BLaER1 (cell line): ENCODE measurements around the gene FCSK.
A peak's percentile ranks its signal among the peaks of the same experiment; 100 is the strongest.

Source experiments
- H3K27ac ChIP-seq: shearing (Covaris generic); formaldehyde crosslinking; 2 replicates; pipeline ENCODE4 v1.8.1; 2022
- H3K27me3 ChIP-seq: shearing (Covaris generic); formaldehyde crosslinking; 2 replicates; pipeline ENCODE4 v1.8.1; 2022
- H3K36me3 ChIP-seq: shearing (Covaris generic); formaldehyde crosslinking; 2 replicates; pipeline ENCODE4 v1.8.1; 2022
- H3K4me1 ChIP-seq: shearing (Covaris generic); formaldehyde crosslinking; 2 replicates; pipeline ENCODE4 v1.8.1; 2022
- H3K4me2 ChIP-seq: shearing (Covaris generic); formaldehyde crosslinking; 2 replicates; pipeline ENCODE4 v1.8.1; 2022
- H3K4me3 ChIP-seq: shearing (Covaris generic); formaldehyde crosslinking; 2 replicates; pipeline ENCODE4 v1.8.1; 2022
- H3K9ac ChIP-seq: shearing (Covaris generic); formaldehyde crosslinking; 2 replicates; pipeline ENCODE4 v1.8.1; 2022
- H3K9me3 ChIP-seq: shearing (Covaris generic); formaldehyde crosslinking; 2 replicates; pipeline ENCODE4 v1.8.1; 2022
- H4K20me1 ChIP-seq: shearing (Covaris generic); formaldehyde crosslinking; 2 replicates; pipeline ENCODE4 v1.8.1; 2022
- Cebpa-rat ChIP-seq: shearing (Covaris generic); IDR thresholded peaks from 2 replicates; pipeline ENCODE4 v1.8.1; 2022

The FCSK gene

GRCh38 chr16:70418993-70419318, 35.4 kb upstream of the FCSK start:
- Histone ChIP-seq H3K4me1 (peaks cover 71% of the 10 kb centered on the region), H3K36me3 (peaks cover 33% of the 10 kb centered on the region), H3K4me3 (peak overlapping the region; percentile 13; the same call in 1 of the 2 replicates), H3K27ac (peak overlapping the region; percentile 74), H3K9ac (peak overlapping the region; percentile 56), H3K4me2 (peak overlapping the region; percentile 90), H4K20me1 (peaks cover 88% of the 10 kb centered on the region), H3K27me3 (no peaks in the 10 kb centered on the region), H3K9me3 (no peaks in the 10 kb centered on the region)
- no peak for TF ChIP-seq Cebpa-rat

- H3K9ac ChIP-seq = peak overlapping the region; percentile 56
- peaks cover 30% of the 10 kb centered on the region for H3K36me3 ChIP-seq
- peaks cover 71% of the 10 kb centered on the region for H3K4me1 ChIP-seq
- TF ChIP-seq Cebpa-rat = no peak
- H3K27ac ChIP-seq = peak overlapping the region; percentile 74
- 0 out of 2 replicates have a peak overlapping the region, but pooled peaks have one; percentile 13 for H3K4me3 ChIP-seq
- peak overlapping the region; percentile 90 for H3K4me2 ChIP-seq
- no peaks in the 10 kb centered on the region for H3K27me3 ChIP-seq
- peaks cover 83% of the 10 kb centered on the region for H4K20me1 ChIP-seq
- H3K9me3 ChIP-seq = no peaks in the 10 kb centered on the region
Measured at GRCh38 chr16:70419384-70420327, 34.7 kb upstream of the FCSK start.

GRCh38 chr16:70421014-70421413, 33.4 kb upstream of the FCSK start:
- TF ChIP-seq Cebpa-rat = no peak

GRCh38 chr16:70421473-70422311, 32.7 kb upstream of the FCSK start:
- Histone ChIP-seq H3K4me2 (peak overlapping the region; percentile 90; the same call in 1 of the 2 replicates), H3K9ac (no peak overlapping the region), H4K20me1 (peaks cover 67% of the 10 kb centered on the region), H3K36me3 (peaks cover 44% of the 10 kb centered on the region), H3K27me3 (no peaks in the 10 kb centered on the region), H3K4me1 (peaks cover 66% of the 10 kb centered on the region), H3K4me3 (no peak overlapping the region), H3K27ac (0 out of 2 replicates have a peak overlapping the region, but pooled peaks have one; percentile 15), H3K9me3 (no peaks in the 10 kb centered on the region)
- no peak for TF ChIP-seq Cebpa-rat

More at GRCh38 chr16:70421014-70421413, 33.4 kb upstream of the FCSK start:
- Histone ChIP-seq H3K27ac (0 out of 2 replicates have a peak overlapping the region, but pooled peaks have one; percentile 15), H3K4me3 (no peak overlapping the region), H3K9me3 (no peaks in the 10 kb centered on the region), H3K4me2 (peak overlapping the region; percentile 90; the same call in 1 of the 2 replicates), H3K9ac (no peak overlapping the region), H3K27me3 (no peaks in the 10 kb centered on the region), H4K20me1 (peaks cover 73% of the 10 kb centered on the region), H3K36me3 (peaks cover 44% of the 10 kb centered on the region), H3K4me1 (peaks cover 71% of the 10 kb centered on the region)

- Histone ChIP-seq H4K20me1 (peaks cover 58% of the 10 kb centered on the region), H3K27me3 (no peaks in the 10 kb centered on the region), H3K4me3 (no peak overlapping the region), H3K9me3 (no peaks in the 10 kb centered on the region), H3K4me2 (no peak overlapping the region), H3K27ac (no peak overlapping the region), H3K36me3 (peaks cover 44% of the 10 kb centered on the region), H3K9ac (no peak overlapping the region), H3K4me1 (peaks cover 66% of the 10 kb centered on the region)
- no peak for TF ChIP-seq Cebpa-rat
Measured at GRCh38 chr16:70422543-70422942, 31.9 kb upstream of the FCSK start.

GRCh38 chr16:70427786-70428177, 26.6 kb upstream of the FCSK start:
- no peaks in the 10 kb centered on the region for H3K9me3 ChIP-seq
- peak overlapping the region; percentile 97 for H3K4me2 ChIP-seq
- H3K4me1 ChIP-seq = peaks cover 66% of the 10 kb centered on the region
- peak overlapping the region; percentile 92 for H3K27ac ChIP-seq
- peaks cover 18% of the 10 kb centered on the region for H4K20me1 ChIP-seq
- peaks cover 17% of the 10 kb centered on the region for H3K36me3 ChIP-seq
- H3K27me3 ChIP-seq = no peaks in the 10 kb centered on the region
- H3K9ac ChIP-seq = peak overlapping the region; percentile 76
- peak overlapping the region; percentile 50 for H3K4me3 ChIP-seq
- TF ChIP-seq Cebpa-rat = no peak

GRCh38 chr16:70428178-70428998, 26.0 kb upstream of the FCSK start:
- TF ChIP-seq Cebpa-rat = no peak
- Histone ChIP-seq H3K27me3 (no peaks in the 10 kb centered on the region), H3K9ac (peak overlapping the region; percentile 76), H3K4me2 (peak overlapping the region; percentile 97), H4K20me1 (peaks cover 18% of the 10 kb centered on the region; the same call in 1 of the 2 replicates), H3K27ac (peak overlapping the region; percentile 92), H3K9me3 (no peaks in the 10 kb centered on the region), H3K36me3 (peaks cover 16% of the 10 kb centered on the region), H3K4me1 (peaks cover 68% of the 10 kb centered on the region), H3K4me3 (peak overlapping the region; percentile 50)

- no peak for TF ChIP-seq Cebpa-rat
- no peaks in the 10 kb centered on the region for H3K27me3 ChIP-seq
- peak overlapping the region; percentile 76 for H3K9ac ChIP-seq
- H3K4me1 ChIP-seq = peaks cover 84% of the 10 kb centered on the region
- peaks cover 32% of the 10 kb centered on the region; the same call in 1 of the 2 replicates for H4K20me1 ChIP-seq
- no peaks in the 10 kb centered on the region for H3K9me3 ChIP-seq
- peak overlapping the region; percentile 92 for H3K27ac ChIP-seq
- H3K4me3 ChIP-seq = peak overlapping the region; percentile 44; the same call in 1 of the 2 replicates
- peak overlapping the region; percentile 97 for H3K4me2 ChIP-seq
- peaks cover 18% of the 10 kb centered on the region for H3K36me3 ChIP-seq
Measured at GRCh38 chr16:70429888-70430666, 24.3 kb upstream of the FCSK start.
